ENCODE measurements around the gene SYNPR. TPM values are rescaled to one million over a fixed set of nuclear protein-coding genes. Genes with fewer than 3 reads are reported as not detected.

SYNPR gene
- total RNA-seq, 2 experiments from 2014 or later = not detected

DNA sequence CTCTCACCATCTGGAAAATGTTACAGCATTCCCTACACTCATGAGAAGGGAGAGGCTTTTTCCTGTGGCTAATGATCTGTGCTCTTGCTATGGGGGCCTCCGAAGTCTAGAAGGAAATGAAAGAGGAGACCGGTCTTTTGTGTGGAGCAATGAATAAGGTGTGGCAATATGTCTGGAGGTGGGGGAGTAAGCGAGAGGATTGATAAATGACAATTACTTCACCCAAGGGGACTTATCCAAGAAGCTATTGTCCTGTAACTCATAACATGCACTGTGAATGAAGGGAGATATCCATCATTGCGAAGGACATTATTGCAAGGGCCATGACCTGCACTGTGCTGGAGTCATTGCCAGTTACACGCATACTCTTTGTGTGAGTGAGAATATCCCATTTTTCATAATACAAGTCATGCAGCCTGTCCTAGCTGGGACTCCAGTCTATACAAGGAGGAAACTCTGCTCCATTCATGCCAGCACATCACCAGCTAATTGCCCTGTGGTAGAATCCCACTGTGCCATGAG, 37.7 kb upstream of the SYNPR start:
- no peaks in the 10 kb centered on the region for H3K4me1 ChIP-seq (ENCODE audit: insufficient read depth, low read length, poor library complexity, severe bottlenecking)
- CTCF ChIA-PET (ENCODE audit: unreplicated experiment) = interaction anchor here (0.6 kb wide), 1 partner anchor 10 kb away, joined by 21 read pairs; no protein-coding TSS in a partner anchor
- intact Hi-C loops (cut with micrococcal nuclease; ENCODE audit: unreplicated experiment) = no loop called here
- H3K4me2 ChIP-seq (ENCODE audit: low read length) = no peak overlapping the region
- H2AFZ ChIP-seq (ENCODE audit: low read length) = no peak overlapping the region
- no TSS peak for BruUV-seq (replicated peaks)
- no peaks in the 10 kb centered on the region for H3K9me2 ChIP-seq (ENCODE audit: insufficient read depth, low read length)
- no peak for TF ChIP-seq EZH2phosphoT487 (IDR thresholded peaks at IDR 0.05; ENCODE audit: borderline replicate concordance, low read depth, low read length)
- TF ChIP-seq, protein P1, sequence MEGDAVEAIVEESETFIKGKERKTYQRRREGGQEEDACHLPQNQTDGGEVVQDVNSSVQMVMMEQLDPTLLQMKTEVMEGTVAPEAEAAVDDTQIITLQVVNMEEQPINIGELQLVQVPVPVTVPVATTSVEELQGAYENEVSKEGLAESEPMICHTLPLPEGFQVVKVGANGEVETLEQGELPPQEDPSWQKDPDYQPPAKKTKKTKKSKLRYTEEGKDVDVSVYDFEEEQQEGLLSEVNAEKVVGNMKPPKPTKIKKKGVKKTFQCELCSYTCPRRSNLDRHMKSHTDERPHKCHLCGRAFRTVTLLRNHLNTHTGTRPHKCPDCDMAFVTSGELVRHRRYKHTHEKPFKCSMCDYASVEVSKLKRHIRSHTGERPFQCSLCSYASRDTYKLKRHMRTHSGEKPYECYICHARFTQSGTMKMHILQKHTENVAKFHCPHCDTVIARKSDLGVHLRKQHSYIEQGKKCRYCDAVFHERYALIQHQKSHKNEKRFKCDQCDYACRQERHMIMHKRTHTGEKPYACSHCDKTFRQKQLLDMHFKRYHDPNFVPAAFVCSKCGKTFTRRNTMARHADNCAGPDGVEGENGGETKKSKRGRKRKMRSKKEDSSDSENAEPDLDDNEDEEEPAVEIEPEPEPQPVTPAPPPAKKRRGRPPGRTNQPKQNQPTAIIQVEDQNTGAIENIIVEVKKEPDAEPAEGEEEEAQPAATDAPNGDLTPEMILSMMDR (conservative IDR thresholded peaks at IDR 0.05; ENCODE audit: low read length) = no peak
- H3K9me3 ChIP-seq (ENCODE audit: low read length) = no peaks in the 10 kb centered on the region
- H3K27ac ChIP-seq (ENCODE audit: low read depth, low read length, poor library complexity, severe bottlenecking) = no peak overlapping the region
- no peak for DNase-seq (ENCODE audit: low spot score)
- H3K79me2 ChIP-seq (ENCODE audit: insufficient read depth, low read depth, low read length) = no peaks in the 10 kb centered on the region
- POLR2A ChIA-PET = interaction anchor here (1.3 kb wide), 1 partner anchor 10 kb away, joined by 3 read pairs; no protein-coding TSS in a partner anchor
- H3K36me3 ChIP-seq (ENCODE audit: insufficient read depth, low read length) = no peaks in the 10 kb centered on the region
- no peaks in the 10 kb centered on the region for H4K20me1 ChIP-seq (ENCODE audit: insufficient read depth, low read length)
- no peak overlapping the region for H3K4me3 ChIP-seq (ENCODE audit: low read depth, low read length, poor library complexity, severe bottlenecking)

DNA sequence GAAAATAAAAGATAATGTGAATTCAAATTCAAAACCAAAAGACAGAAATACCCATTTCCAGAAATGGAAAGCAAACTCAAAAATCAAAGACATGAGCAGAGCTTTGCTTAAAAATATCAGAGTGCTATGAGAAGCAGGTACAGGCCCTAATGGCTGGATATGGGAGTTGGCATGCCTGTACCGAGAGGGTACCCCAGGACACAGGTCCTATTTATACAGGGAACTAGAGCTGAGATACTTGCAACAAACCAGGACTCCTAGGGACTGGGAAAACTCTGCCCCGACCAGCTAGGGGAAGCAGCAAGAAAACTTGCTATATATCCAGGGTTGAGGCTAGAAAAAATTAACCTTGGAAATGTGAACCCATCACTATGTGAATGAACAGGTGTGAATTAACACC, 36.0 kb upstream of the SYNPR start:
- Histone ChIP-seq H3K4me2 (ENCODE audit: low read length) (no peak overlapping the region), H4K20me1 (ENCODE audit: insufficient read depth, low read length) (no peaks in the 10 kb centered on the region), H3K4me1 (ENCODE audit: insufficient read depth, low read length, poor library complexity, severe bottlenecking) (no peaks in the 10 kb centered on the region), H3K27ac (ENCODE audit: low read depth, low read length, poor library complexity, severe bottlenecking) (no peak overlapping the region), H3K9me3 (ENCODE audit: low read length) (no peaks in the 10 kb centered on the region), H3K79me2 (ENCODE audit: insufficient read depth, low read depth, low read length) (no peaks in the 10 kb centered on the region), H3K36me3 (ENCODE audit: insufficient read depth, low read length) (no peaks in the 10 kb centered on the region), H3K4me3 (ENCODE audit: low read depth, low read length, poor library complexity, severe bottlenecking) (no peak overlapping the region), H3K9me2 (ENCODE audit: insufficient read depth, low read length) (no peaks in the 10 kb centered on the region), H2AFZ (ENCODE audit: low read length) (no peak overlapping the region)
- intact Hi-C loops (cut with micrococcal nuclease; ENCODE audit: unreplicated experiment) = no loop called here
- no peak for TF ChIP-seq EZH2phosphoT487 (IDR thresholded peaks at IDR 0.05; ENCODE audit: borderline replicate concordance, low read depth, low read length)
- TF ChIP-seq, protein P1 (conservative IDR thresholded peaks at IDR 0.05; ENCODE audit: low read length) = no peak
- BruUV-seq (replicated peaks) = no TSS peak
- CTCF ChIA-PET (ENCODE audit: unreplicated experiment) = no interaction called here
- POLR2A ChIA-PET = interaction anchor here (0.6 to 0.7 kb wide), 2 partner anchors 8 to 224 kb away, joined by 3 read pairs; no protein-coding TSS in a partner anchor
- DNase-seq (ENCODE audit: low spot score) = no peak

DNA sequence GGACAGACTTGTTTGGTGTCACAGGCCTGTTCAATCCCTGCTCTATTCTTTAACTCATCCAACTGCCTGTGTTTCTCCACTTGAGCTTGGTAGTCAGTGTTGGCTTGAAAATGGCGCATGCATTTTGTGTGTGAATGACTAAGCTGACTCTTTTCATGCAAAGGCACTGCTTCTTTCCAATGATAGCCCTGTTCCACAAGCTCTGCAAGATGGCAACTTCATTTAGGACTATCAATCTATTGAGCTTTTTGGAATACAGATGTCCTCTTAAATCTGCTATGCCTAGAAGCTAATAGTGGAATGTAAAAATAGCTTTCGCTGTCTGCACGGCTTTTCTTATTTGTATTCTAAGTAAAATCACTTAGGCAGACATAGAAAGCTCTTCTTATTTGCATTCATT, 33.6 kb upstream of the SYNPR start:
- CTCF ChIA-PET (ENCODE audit: unreplicated experiment) = interaction anchor here (0.5 kb wide), 1 partner anchor 1108 kb away, joined by 3 read pairs; no protein-coding TSS in a partner anchor
- no peaks in the 10 kb centered on the region for H3K36me3 ChIP-seq (ENCODE audit: insufficient read depth, low read length)
- no peaks in the 10 kb centered on the region for H3K9me2 ChIP-seq (ENCODE audit: insufficient read depth, low read length)
- no peaks in the 10 kb centered on the region for H3K9me3 ChIP-seq (ENCODE audit: low read length)
- no peaks in the 10 kb centered on the region for H3K79me2 ChIP-seq (ENCODE audit: insufficient read depth, low read depth, low read length)
- H3K4me2 ChIP-seq (ENCODE audit: low read length) = no peak overlapping the region
- H4K20me1 ChIP-seq (ENCODE audit: insufficient read depth, low read length) = no peaks in the 10 kb centered on the region
- intact Hi-C loops (cut with micrococcal nuclease; ENCODE audit: unreplicated experiment) = no loop called here
- no peak overlapping the region for H3K27ac ChIP-seq (ENCODE audit: low read depth, low read length, poor library complexity, severe bottlenecking)
- no TSS peak for BruUV-seq (replicated peaks)
- no peak overlapping the region for H3K4me3 ChIP-seq (ENCODE audit: low read depth, low read length, poor library complexity, severe bottlenecking)
- no peaks in the 10 kb centered on the region for H3K4me1 ChIP-seq (ENCODE audit: insufficient read depth, low read length, poor library complexity, severe bottlenecking)
- POLR2A ChIA-PET = interaction anchor here (0.6 kb wide), 1 partner anchor 29 kb away, joined by 4 read pairs; no protein-coding TSS in a partner anchor
- TF ChIP-seq, protein P1 (conservative IDR thresholded peaks at IDR 0.05; ENCODE audit: low read length) = no peak
- TF ChIP-seq EZH2phosphoT487 (IDR thresholded peaks at IDR 0.05; ENCODE audit: borderline replicate concordance, low read depth, low read length) = no peak
- H2AFZ ChIP-seq (ENCODE audit: low read length) = no peak overlapping the region
- no peak for DNase-seq (ENCODE audit: low spot score)

Data from OCI-LY7 (cell line).